ENCODE data around the gene USP44.
"Not testable (repeated sequence)": the region's sequence is repeated elsewhere in the genome, so short reads cannot be mapped to it uniquely, and the experiment has no call there.

The USP44 gene

GRCh38 chr12:95551305-95551704, at the start of gene USP44:
Gene USP44, minus strand, starts transcription at chr12:95551476. Its CDS starts 17,220 bp downstream, at chr12:95534256.
- no peak for DNase-seq

GRCh38 chr12:95600567-95600966, 49.3 kb upstream of the USP44 start:
- DNase-seq: no peak

DNA sequence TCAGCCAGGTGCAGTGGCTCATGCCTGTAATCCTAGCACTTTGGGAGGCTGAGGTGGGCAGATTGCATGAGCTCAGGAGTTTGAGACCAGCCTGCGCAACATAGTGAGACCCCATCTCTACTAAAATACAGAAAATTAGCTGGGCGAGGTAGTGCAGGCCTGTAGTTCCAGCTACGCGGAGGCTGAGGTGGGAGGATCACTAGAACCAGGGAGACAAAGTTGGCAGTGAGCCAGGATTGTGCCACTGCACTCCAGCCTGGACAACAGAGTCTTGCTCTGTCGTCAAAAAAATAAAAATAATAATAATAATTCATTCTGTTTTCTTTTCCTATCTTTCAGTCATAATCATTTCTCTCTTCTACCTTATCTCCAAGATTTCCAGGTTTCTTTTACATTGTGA, 48.6 kb upstream of the USP44 start:
- no peak for DNase-seq

- DNase-seq: no peak
Observed at GRCh38 chr12:95594136-95594535, 42.9 kb upstream of the USP44 start.

DNA sequence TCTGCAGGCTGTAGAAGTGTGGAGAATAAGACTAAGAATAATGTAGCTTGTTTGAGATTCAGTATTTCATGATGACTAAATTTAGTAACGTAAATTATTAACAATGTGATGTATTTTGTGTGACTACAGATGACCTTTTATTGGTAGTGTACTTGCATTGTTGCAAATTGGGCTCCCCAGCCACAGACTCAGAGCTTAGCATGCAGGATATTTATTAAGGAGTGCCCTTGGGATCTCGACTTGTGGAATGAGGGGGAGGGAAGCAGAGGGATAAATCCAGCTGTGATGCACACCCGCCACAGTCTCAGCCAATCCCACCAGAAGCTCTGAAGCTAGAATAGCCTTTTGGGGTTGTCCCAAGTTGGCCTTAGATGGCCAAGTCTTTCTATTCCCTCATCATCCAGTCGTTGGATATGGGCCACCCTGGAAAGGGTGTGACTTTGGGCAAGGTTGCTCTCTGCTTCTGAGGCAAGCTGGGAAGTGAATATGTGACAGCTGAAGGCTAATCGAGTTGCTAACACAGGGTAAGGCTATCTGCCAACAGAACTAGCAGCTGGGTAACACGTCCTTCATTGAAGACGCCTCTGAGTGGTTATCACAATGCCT, 42.1 kb upstream of the USP44 start:
- DNase-seq: no peak

- DNase-seq: no peak
Observed at GRCh38 chr12:95591731-95592130, 40.5 kb upstream of the USP44 start.

DNA sequence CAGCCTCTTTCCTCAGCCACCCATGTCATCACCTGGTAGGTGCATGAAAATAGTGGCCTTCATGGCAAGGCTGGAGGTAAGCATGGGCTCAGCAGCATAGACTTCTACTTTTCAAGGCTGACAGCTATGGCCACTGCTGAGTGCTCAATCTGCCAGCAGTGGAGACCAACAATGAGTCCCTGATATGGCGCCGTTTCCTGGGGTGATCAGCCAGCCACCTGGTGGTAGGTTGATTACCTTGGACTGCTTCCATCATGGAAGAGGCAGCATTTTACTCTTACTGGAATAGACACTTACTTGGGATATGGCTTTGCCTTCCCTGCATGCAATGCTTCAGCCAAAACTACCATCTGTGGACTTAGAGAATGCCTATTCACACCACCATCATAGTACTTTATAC, 39.5 kb upstream of the USP44 start:
- no peak for DNase-seq

GRCh38 chr12:95583933-95584332, 32.7 kb upstream of the USP44 start:
- DNase-seq: no peak

GRCh38 chr12:95582230-95583058, 31.2 kb upstream of the USP44 start:
- peak; percentile 68 for DNase-seq

GRCh38 chr12:95577820-95578219, 26.5 kb upstream of the USP44 start:
- no peak for DNase-seq

- DNase-seq: no peak
Observed at GRCh38 chr12:95574799-95575452, 23.6 kb upstream of the USP44 start.

DNA sequence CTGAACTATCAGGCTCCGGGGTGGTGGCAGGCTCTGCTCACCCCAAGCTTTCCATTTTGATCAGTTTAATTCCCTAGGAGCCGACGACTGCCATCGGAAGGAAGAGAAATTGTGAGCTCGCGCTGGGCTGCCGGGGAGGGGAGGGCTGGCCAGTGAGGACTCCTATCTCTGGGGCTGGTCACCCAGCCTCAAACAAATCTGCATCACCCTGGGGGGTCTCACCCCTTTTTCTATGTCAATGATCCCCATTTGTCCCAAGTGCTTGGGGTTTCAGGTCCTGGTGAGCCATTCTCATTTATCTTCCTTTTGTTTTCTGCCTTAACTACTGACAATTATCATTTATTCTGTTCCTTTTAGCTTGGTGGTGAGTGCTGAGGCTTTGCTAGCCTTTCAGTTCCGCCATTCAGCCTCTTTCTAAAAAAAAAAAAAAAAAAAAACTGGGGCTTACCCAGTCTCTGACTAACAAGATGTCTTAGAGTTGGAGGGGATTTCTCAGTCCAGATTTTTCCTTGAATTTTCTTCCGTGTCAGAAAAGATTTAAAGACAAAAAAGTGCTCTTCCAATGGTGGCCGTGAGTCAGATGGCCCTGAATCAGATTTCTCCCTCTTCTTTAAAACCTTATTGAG, 22.8 kb upstream of the USP44 start:
- DNase-seq: no peak

DNA sequence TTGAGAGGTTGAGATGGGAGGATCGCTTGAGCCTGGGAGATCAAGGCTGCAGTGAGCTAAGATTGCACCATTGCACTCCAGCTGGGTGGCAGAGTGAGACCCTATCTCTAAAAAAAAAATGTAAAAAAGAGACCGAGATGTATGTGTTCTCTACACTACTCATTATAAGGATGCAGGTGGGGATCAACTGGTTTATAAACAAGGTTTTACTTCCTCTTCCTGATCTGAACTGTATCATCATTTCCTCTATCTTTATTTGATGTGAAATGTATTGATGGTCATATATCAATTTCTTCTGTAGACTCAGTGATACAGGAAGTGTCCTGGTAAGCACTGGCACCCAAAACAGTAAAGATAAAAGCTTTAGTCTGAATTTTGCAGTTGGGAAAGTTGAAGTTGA, 20.1 kb upstream of the USP44 start:
- DNase-seq: no peak

DNA sequence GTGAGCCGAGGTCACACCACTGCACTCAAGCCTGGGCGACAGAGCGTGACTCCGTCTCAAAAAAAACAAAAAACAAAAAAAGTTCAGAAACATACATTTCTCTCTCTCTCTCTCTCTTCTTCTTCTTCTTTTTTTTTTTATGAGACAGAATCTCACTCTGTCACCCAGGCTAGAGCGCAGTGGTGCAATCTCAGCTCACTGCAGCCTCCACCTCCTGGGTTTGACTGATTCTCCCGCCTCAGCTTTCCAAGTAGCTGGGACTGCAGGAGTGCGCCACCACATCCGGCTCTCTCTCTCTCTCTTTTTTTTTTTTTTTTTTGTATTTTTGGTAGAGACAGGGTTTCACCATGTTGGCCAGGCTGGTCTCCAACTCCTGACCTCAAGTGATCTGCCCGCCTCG, 16.8 kb upstream of the USP44 start:
- not testable (repeated sequence) for DNase-seq

- DNase-seq: no peak
Observed at GRCh38 chr12:95557625-95558024, 6.3 kb upstream of the USP44 start.

DNA sequence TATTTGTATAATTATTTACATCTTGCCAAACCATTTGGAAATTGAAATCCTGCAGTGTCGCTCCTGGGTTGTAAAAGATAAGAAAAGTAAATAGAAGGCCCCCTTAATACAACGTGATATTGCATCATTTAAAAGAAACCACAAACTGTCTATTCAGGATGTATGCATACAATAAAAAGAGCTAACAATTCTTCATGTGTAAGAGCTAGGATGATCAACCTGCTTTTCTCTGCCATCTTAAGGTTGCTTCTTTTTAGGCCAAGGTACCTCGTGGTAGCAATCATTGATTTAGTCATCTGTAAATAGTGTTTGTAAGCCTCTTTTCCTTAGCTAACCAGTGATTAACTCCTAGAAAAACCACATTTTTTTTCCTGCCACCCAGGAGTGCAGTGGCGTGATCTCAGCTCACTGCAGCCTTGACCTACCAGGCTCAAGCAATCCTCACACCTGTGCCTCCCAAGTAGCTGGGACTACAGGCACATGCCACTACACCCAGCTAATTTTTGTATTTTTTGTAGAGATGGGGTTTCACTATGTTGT, 3.3 kb upstream of the USP44 start:
- no peak for DNase-seq

- DNase-seq: no peak
Observed at GRCh38 chr12:95553197-95553943, 2.1 kb upstream of the USP44 start.

- DNase-seq: no peak
Observed at GRCh38 chr12:95551913-95552516, 739 bp upstream of the USP44 start.

- no peak for DNase-seq
Observed at GRCh38 chr12:95549392-95550084, 1.7 kb downstream of the USP44 start.

GRCh38 chr12:95548539-95549391, 2.5 kb downstream of the USP44 start:
- peak; percentile 78 for DNase-seq
